Stimulated activated CD8-positive, alpha-beta memory T cell treated with anti-CD3 and anti-CD28 coated beads, Interleukin-15, amount 100 ng/mL, for 4 hours (primary cell): ENCODE data around the gene ZNF254.
"Not testable (repeated sequence)": the region's sequence is repeated elsewhere in the genome, so short reads cannot be mapped to it uniquely, and the experiment has no call there.

Experiments used
- DNase-seq, 2 donors: peaks; one replicate each; pipeline ENCODE4 v3.0.0-alpha.2; 2020; ENCODE audit warnings: low read depth in 2 of 2

ZNF254 gene

GRCh38 chr19:24071078-24071477, 15.9 kb upstream of the ZNF254 start:
- DNase-seq = no peak

- no peak for DNase-seq
Observed at GRCh38 chr19:24072720-24073119, 14.3 kb upstream of the ZNF254 start.

- no peak for DNase-seq
Observed at GRCh38 chr19:24073807-24074206, 13.2 kb upstream of the ZNF254 start.

- DNase-seq = no peak
Observed at GRCh38 chr19:24074720-24075454, 12.1 kb upstream of the ZNF254 start.

- not testable (repeated sequence) for DNase-seq
Observed at GRCh38 chr19:24075530-24075929, 11.5 kb upstream of the ZNF254 start.

- no peak for DNase-seq
Observed at GRCh38 chr19:24078680-24079079, 8.3 kb upstream of the ZNF254 start.

- no peak for DNase-seq
Observed at GRCh38 chr19:24081056-24081455, 5.9 kb upstream of the ZNF254 start.

- no peak for DNase-seq
Observed at GRCh38 chr19:24098359-24098758, 11.4 kb downstream of the ZNF254 start.

GRCh38 chr19:24099829-24100228, 12.8 kb downstream of the ZNF254 start:
- DNase-seq = no peak

GRCh38 chr19:24100597-24100996, 13.6 kb downstream of the ZNF254 start:
- not testable (repeated sequence) for DNase-seq

- no peak for DNase-seq
Observed at GRCh38 chr19:24101459-24102115, 14.6 kb downstream of the ZNF254 start.

- DNase-seq = no peak
Observed at GRCh38 chr19:24127601-24128000, 40.6 kb downstream of the ZNF254 start.

GRCh38 chr19:24140099-24140498, 53.1 kb downstream of the ZNF254 start:
- no peak for DNase-seq

GRCh38 chr19:24140591-24140990, 53.6 kb downstream of the ZNF254 start:
- DNase-seq = no peak

- no peak for DNase-seq
Observed at GRCh38 chr19:24141612-24142011, 54.6 kb downstream of the ZNF254 start.

- no peak for DNase-seq
Observed at GRCh38 chr19:24142771-24143170, 55.8 kb downstream of the ZNF254 start.

- no peak for DNase-seq
Observed at GRCh38 chr19:24159707-24160106, 72.7 kb downstream of the ZNF254 start.

- no peak for DNase-seq
Observed at GRCh38 chr19:24166055-24166454, 79.1 kb downstream of the ZNF254 start.

- no peak for DNase-seq
Observed at GRCh38 chr19:24173882-24174281, 86.9 kb downstream of the ZNF254 start.

- no peak for DNase-seq
Observed at GRCh38 chr19:24177686-24178085, 90.7 kb downstream of the ZNF254 start.

GRCh38 chr19:24178207-24178606, 91.2 kb downstream of the ZNF254 start:
- DNase-seq = no peak
